ENCODE data around the gene GRK2.
A peak's percentile ranks its signal among the peaks of the same experiment; 100 is the strongest.

The GRK2 gene

DNA sequence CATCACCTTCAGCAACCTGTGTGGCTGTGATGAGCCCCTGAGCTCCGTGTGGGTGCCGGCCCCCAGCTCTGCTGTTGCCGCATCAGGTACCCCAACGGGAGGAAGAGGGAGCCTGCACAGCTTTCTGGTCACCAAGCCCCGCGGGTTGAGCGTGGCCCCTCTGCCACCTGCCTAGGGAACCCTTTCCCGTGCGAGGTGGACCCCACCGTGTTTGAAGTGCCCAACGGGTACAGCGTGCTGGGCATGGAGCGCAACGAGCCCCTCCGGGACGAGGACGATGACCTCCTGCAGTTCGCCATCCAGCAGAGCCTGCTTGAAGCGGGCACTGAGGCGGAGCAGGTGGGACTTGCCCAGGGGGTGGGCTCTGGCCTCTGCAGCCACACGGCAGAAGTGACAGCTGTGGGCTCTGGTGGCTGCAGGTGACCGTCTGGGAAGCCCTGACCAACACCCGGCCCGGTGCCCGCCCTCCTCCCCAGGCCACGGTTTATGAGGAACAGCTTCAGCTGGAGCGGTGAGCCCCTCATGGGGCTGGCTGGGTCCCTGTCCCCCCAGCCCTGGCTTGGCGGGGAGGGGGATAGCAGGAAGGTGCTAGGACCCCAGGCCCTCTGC lies 35.1 kb downstream of the GRK2 start:
- no peak for DNase-seq

GRCh38 chr11:67301951-67302516 lies 35.8 kb downstream of the GRK2 start:
- peak; percentile 62 to 89 for DNase-seq

DNA sequence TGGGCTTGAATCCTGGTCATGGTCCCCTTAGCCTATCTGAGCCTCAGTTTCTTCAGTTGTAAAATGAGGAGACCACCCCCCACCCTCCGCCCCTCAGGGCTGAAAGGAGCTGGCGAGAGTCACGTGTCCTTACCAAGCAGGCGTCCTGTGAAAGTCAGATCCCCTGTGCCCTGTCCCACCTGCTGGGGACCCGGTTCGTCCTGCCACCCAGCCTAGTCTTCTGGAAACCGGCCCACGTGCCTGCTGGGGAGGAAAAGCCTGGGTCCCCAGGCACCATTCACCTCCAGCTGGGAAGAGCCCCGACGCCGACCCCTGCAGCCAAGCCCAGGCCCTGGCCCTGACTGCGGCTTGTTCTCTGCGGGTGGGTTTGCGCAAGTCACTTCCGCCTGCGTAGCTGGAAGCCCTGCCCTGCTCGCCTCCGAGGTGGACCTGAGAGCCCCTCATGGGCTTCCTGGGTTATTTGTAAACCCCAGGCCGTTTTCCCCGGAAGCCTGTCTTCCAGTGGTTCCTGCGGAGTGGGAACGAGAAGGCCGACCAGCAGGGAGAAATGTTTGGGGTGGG lies 36.4 kb downstream of the GRK2 start:
- DNase-seq = peak in 1 of 2 experiments; percentile 77

- peak; percentile 47 to 94 for DNase-seq
Measured at GRCh38 chr11:67303132-67303834, 37.0 kb downstream of the GRK2 start, which contains the start of gene SSH3. Gene SSH3 (plus strand): TSS chr11:67303530. CDS start chr11:67303626, 96 bp downstream.

DNA sequence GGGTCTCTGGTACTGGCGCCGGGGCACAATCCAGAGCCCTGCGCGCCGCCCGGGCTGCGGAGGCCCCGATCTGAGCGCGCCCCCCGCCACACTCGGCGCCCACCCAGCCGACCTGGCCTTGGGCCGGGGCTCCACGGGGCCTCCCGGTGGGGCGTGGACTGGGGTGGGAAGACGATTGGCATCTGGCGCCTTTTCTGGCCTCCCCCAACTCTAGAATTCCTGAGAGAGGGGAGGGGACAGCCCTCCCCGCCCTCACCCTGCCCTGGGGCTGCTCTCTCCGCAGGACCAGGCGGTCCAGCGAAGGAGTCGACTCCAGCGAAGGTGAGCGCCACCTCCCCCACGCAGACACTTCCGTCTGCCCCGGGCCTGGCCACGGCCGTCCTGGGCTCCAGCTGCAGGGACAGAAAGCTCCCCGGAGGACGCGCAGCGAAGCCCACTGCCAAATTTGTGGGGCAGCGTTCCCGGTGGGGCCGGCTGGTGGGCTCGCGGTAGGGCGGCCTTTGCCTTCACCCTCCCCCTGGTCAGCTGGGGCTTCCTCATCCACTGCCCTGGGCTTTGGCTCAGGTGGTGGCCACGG lies 37.6 kb downstream of the GRK2 start:
- DNase-seq = peak in 1 of 2 experiments; percentile 60

DNA sequence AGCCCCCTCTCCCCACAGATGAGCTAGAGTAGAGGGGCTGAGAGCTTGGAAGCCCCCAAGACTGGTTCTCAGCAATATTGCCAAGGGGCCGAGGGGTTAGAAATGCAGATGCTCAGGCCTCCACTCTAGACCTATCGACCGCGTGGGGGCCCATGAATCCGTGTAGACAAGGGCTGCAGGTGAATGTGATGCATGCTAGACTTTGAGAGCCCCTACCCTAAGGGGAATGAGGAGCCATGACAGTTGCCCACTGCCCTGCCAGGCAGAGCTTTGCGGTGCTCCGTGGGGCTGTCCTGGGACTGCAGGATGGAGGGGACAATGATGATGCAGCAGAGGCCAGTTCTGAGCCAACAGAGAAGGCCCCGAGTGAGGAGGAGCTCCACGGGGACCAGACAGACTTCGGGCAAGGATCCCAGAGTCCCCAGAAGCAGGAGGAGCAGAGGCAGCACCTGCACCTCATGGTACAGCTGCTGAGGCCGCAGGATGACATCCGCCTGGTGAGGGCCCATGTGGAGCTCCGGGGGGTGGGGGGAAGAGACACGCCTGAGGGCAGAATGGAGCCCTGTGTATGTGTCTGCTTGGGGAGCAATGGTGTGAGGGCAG lies 38.3 kb downstream of the GRK2 start:
- DNase-seq = peak in 1 of 2 experiments; percentile 29

- no peak for DNase-seq
Measured at GRCh38 chr11:67306769-67307544, 40.7 kb downstream of the GRK2 start.

DNA sequence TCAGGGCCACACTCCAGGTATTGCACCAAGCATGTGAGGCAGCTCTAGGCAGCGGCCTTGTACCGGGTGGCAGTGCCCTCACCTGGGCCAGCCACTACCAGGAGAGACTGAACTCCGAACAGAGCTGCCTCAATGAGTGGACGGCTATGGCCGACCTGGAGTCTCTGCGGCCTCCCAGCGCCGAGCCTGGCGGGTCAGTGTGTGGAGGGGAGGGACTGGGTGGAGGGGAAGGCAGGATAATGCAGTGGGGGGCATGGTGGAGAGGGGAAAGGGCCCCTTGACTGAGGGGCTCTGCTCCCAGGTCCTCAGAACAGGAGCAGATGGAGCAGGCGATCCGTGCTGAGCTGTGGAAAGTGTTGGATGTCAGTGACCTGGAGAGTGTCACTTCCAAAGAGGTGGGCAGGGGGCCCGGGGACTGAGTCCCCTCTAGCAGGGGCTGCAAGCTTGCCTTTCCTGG lies 41.3 kb downstream of the GRK2 start:
- no peak for DNase-seq

DNA sequence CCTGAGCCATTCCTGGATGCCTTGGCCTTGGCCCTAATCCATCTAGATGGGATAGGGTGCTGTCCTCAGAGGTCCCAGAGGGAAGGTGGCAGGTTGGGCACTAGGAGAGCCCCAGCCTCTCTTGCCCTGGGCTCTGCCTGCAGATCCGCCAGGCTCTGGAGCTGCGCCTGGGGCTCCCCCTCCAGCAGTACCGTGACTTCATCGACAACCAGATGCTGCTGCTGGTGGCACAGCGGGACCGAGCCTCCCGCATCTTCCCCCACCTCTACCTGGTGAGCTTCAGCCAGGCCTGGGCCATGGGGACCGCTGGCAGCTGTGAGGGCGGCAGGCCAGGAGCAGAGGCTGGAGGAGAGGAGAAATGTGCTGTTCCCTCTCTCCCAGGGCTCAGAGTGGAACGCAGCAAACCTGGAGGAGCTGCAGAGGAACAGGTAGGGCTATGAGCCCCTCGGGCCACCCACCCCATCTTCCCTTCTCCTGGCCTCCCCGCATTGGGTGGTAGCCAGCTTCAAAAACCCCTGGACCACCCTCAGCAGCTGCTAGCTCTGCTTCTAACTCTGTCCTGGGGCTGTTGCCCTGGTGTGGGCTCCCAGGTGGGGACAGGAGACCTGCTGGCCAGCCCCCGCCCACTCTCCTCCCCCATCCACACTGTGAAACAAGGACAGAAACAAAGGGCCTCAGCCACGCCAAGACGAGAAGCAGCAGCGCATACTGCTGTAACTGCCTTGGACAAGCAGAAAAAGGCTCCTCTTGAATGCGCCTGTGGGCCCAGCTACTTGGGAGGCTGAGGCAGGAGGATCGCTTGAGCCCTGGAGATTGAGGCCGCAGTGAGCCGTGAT lies 42.0 kb downstream of the GRK2 start:
- no peak for DNase-seq

GRCh38 chr11:67309166-67309565 lies 42.9 kb downstream of the GRK2 start:
- no peak for DNase-seq

GRCh38 chr11:67309661-67310061 lies 43.4 kb downstream of the GRK2 start:
- no peak for DNase-seq

DNA sequence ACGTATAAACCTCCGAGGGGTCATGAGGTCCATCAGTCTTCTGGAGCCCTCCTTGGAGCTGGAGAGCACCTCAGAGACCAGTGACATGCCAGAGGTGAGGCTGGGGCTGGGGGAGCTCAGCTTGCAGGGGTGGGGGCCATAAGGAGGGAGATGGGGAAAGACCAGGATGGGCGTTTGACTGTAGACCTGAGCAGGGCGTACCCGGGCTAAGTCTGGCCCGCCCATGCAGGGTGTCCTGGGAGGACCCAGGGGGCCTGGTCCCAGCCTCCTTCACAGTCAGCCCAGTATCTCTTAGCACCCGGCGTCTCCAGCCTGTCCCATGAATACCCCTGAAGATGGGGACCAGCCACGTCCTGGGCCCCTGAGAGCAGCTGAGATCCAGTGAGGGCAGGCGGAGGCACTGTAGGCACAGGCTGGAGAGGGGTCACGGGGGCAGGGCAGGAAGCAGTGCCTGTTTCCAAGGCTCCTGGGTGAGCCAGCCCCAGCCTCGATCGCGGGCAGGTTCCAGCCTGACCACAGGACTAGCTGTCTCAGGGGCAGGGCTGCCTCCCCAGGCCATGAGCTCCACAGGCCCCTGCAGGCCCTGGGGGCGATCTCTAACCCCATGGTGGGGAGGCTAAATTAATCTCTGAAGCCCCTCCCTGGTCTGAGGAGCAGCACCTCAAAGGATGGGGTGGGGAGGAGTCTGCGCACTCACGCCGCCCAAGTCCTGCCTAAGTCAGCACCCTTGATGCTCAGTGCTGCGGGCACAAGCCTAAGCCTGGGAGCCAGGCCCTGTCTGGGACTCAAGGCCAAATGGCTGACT lies 44.2 kb downstream of the GRK2 start:
- DNase-seq = no peak

- DNase-seq = no peak
Measured at GRCh38 chr11:67311051-67311555, 44.8 kb downstream of the GRK2 start.

GRCh38 chr11:67311556-67312082 lies 45.3 kb downstream of the GRK2 start:
- no peak for DNase-seq

DNA sequence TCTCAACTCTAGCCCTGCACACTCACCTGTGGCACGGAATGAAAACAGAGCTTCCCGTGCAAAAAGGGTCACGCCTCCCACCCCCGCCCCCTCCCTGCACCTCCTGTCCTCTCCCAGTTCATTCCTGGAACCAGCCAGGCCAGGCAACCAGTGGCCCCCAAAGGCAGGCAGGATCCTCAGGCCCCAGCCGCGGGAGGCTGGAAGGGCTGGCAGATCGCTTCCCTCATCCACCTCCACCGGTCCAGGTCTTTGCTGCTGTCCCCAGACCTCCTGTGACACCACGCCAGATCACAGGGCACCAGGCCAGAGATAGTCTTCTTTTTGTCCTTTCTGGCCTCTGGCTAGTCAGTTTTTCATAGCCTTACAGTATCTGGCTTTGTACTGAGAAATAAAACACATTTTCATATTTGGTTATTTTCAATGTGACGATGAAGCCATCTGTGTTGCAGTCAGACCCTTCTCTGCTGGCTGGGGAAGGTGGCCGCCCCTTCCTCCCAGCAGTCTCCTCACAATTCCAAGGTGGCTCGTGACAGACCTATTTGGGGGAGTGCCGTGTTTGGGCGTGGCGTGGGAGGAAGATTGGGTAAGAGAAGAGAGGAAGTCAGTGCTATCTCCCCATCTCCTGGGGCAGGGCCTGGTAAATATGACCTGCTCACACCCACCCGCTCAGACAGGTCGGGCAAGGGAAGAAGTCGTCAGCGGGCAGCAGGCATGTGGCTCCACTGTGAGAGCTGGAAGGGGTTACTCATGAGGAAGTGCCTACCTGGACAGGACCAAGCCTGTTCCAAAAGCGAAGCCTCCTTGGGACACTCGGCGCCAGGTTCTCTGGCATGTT lies 46.1 kb downstream of the GRK2 start:
- DNase-seq = no peak

GRCh38 chr11:67313125-67313890 lies 47.0 kb downstream of the GRK2 start:
- DNase-seq = no peak

- no peak for DNase-seq
Measured at GRCh38 chr11:67314218-67314617, 47.9 kb downstream of the GRK2 start.

- no peak for DNase-seq
Measured at GRCh38 chr11:67315325-67315909, 49.1 kb downstream of the GRK2 start.

All from NCI-H526 (cell line).